ENCODE measurements around the gene GREB1L. TPM values are rescaled to one million over a fixed set of nuclear protein-coding genes. Genes with fewer than 3 reads are reported as not detected.

Gene GREB1L
- total RNA-seq, 1 donor from 2014 or later: 12.3 TPM

- Histone ChIP-seq H3K27me3 (ENCODE audit: low read depth) (no peaks in the 10 kb centered on the region), H3K4me3 (no peak overlapping the region), H3K9me3 (replicated peaks) (no peaks in the 10 kb centered on the region), H3K4me1 (peaks cover 40% of the 10 kb centered on the region), H3K27ac (replicated peaks) (no peak overlapping the region), H3K36me3 (no peaks in the 10 kb centered on the region)
- intact Hi-C loops (cut with micrococcal nuclease): no loop called here
- TF ChIP-seq CTCF (IDR thresholded peaks at IDR 0.05; ENCODE audit: borderline replicate concordance): no peak
- no peak for DNase-seq
Measured at GRCh38 chr18:21450913-21451312, 208.9 kb downstream of the GREB1L start.

- Histone ChIP-seq H3K36me3 (no peaks in the 10 kb centered on the region), H3K4me3 (no peak overlapping the region), H3K9me3 (replicated peaks) (no peaks in the 10 kb centered on the region), H3K27me3 (ENCODE audit: low read depth) (no peaks in the 10 kb centered on the region), H3K4me1 (peaks cover 46% of the 10 kb centered on the region), H3K27ac (replicated peaks) (no peak overlapping the region)
- DNase-seq: no peak
- intact Hi-C loops (cut with micrococcal nuclease): no loop called here
- no peak for TF ChIP-seq CTCF (IDR thresholded peaks at IDR 0.05; ENCODE audit: borderline replicate concordance)
Measured at GRCh38 chr18:21451851-21452250, 209.8 kb downstream of the GREB1L start.

- intact Hi-C loops (cut with micrococcal nuclease): no loop called here
- Histone ChIP-seq H3K27me3 (ENCODE audit: low read depth) (no peaks in the 10 kb centered on the region), H3K36me3 (no peaks in the 10 kb centered on the region), H3K4me1 (peaks cover 51% of the 10 kb centered on the region), H3K9me3 (replicated peaks) (no peaks in the 10 kb centered on the region), H3K4me3 (no peak overlapping the region), H3K27ac (replicated peaks) (peak overlapping the region; percentile 49)
- TF ChIP-seq CTCF (IDR thresholded peaks at IDR 0.05; ENCODE audit: borderline replicate concordance): no peak
- DNase-seq: no peak
Measured at GRCh38 chr18:21452276-21452780, 210.3 kb downstream of the GREB1L start.

GRCh38 chr18:21452796-21453510 lies 210.9 kb downstream of the GREB1L start:
- H3K4me3 ChIP-seq: no peak overlapping the region

GRCh38 chr18:21453511-21453901 lies 211.5 kb downstream of the GREB1L start:
- Histone ChIP-seq H3K27ac (replicated peaks) (peak overlapping the region; percentile 49), H3K4me1 (peaks cover 59% of the 10 kb centered on the region), H3K27me3 (ENCODE audit: low read depth) (no peaks in the 10 kb centered on the region), H3K9me3 (replicated peaks) (no peaks in the 10 kb centered on the region), H3K36me3 (no peaks in the 10 kb centered on the region), H3K4me3 (no peak overlapping the region)
- intact Hi-C loops (cut with micrococcal nuclease): no loop called here
- DNase-seq: no peak
- no peak for TF ChIP-seq CTCF (IDR thresholded peaks at IDR 0.05; ENCODE audit: borderline replicate concordance)

More at GRCh38 chr18:21452796-21453510, 210.9 kb downstream of the GREB1L start:
- no peak for DNase-seq
- intact Hi-C loops (cut with micrococcal nuclease): no loop called here
- Histone ChIP-seq H3K4me1 (peaks cover 57% of the 10 kb centered on the region), H3K36me3 (no peaks in the 10 kb centered on the region), H3K27ac (replicated peaks) (peak overlapping the region; percentile 49), H3K27me3 (ENCODE audit: low read depth) (no peaks in the 10 kb centered on the region), H3K9me3 (replicated peaks) (no peaks in the 10 kb centered on the region)
- TF ChIP-seq CTCF (IDR thresholded peaks at IDR 0.05; ENCODE audit: borderline replicate concordance): no peak

All from left ventricle myocardium inferior (tissue), 1 donor.